Calu3 (cell line): ENCODE results near the gene PLEKHA7. TPM values are rescaled to one million over a fixed set of nuclear protein-coding genes. Genes with fewer than 3 reads are reported as not detected.

ENCODE experiments used
- BruUV-seq: library from RNA; stranded (reverse); fragments of 400-500 nt; replicated peaks from 2 replicates; lab custom pipeline; 2021; lab: Mats Ljungman, UMichigan
- CTCF ChIA-PET: fragments of 300-600 bp; sonication (Branson Sonifier 250); formaldehyde crosslinking; loops from one replicate; lab custom pipeline; 2022; ENCODE audit warnings: antibody characterized with exemption; lab: Charles Lee
- DNase-seq: peaks from one replicate; pipeline ENCODE4 v3.0.0; 2022
- H3K27ac Mint-ChIP-seq: one replicate; pipeline ENCODE4 v1.8.0; 2022; ENCODE audit warnings: mixed read lengths; ENCODE audit not compliant: unreplicated experiment
- H3K27me3 Mint-ChIP-seq: one replicate; pipeline ENCODE4 v1.8.0; 2022; ENCODE audit warnings: mixed read lengths; ENCODE audit not compliant: unreplicated experiment
- H3K36me3 Mint-ChIP-seq: one replicate; pipeline ENCODE4 v1.8.0; 2022; ENCODE audit warnings: mild to moderate bottlenecking, moderate library complexity, mixed read lengths; ENCODE audit not compliant: insufficient read depth, unreplicated experiment
- H3K4me1 Mint-ChIP-seq: one replicate; pipeline ENCODE4 v1.8.0; 2022; ENCODE audit warnings: mild to moderate bottlenecking, low read depth, mixed read lengths; ENCODE audit not compliant: unreplicated experiment
- H3K4me3 Mint-ChIP-seq: one replicate; pipeline ENCODE4 v1.8.0; 2022; ENCODE audit warnings: mild to moderate bottlenecking, low read depth, moderate library complexity, mixed read lengths; ENCODE audit not compliant: unreplicated experiment
- H3K9me3 Mint-ChIP-seq: one replicate; pipeline ENCODE4 v1.8.0; 2022; ENCODE audit warnings: low read depth, mixed read lengths; ENCODE audit not compliant: unreplicated experiment
- CTCF ChIP-seq: fragments of 200-600 bp; IDR thresholded peaks from one replicate; pipeline ENCODE4 v1.8.0; 2022; ENCODE audit warnings: antibody characterized with exemption; ENCODE audit not compliant: unreplicated experiment
- intact Hi-C: fragments of 100-400 bp; cut with micrococcal nuclease; formaldehyde crosslinking; loops from one replicate; pipeline ENCODE4 v1.10.0; 2022; ENCODE audit not compliant: unreplicated experiment
- total RNA-seq: library from RNA; stranded (reverse); gene quantifications from 2 replicates; pipeline ENCODE4 v1.2.3, GENCODE V29; 2022

Gene PLEKHA7
- total RNA-seq, 1 experiment from 2014 or later = 138 TPM

GRCh38 chr11:16825968-16826367 lies 188.2 kb downstream of the PLEKHA7 start:
- Mint-ChIP-seq H3K27ac (peak overlapping the region; percentile 54), H3K4me3 (no peak overlapping the region), H3K27me3 (no peaks in the 10 kb centered on the region), H3K36me3 (peaks cover 56% of the 10 kb centered on the region), H3K9me3 (no peaks in the 10 kb centered on the region), H3K4me1 (peaks cover 53% of the 10 kb centered on the region)
- CTCF ChIA-PET = interaction anchor here (0.6 kb wide), 1 partner anchor 1098 kb away, joined by 3 read pairs; no protein-coding TSS in a partner anchor
- TF ChIP-seq CTCF = no peak
- intact Hi-C loops = loop anchor here (10.0 kb wide), 1 partner anchor 239 kb away; no protein-coding TSS in a partner anchor
- no TSS peak for BruUV-seq
- DNase-seq = no peak

- Mint-ChIP-seq H3K36me3 (peaks cover 63% of the 10 kb centered on the region), H3K4me3 (no peak overlapping the region), H3K9me3 (no peaks in the 10 kb centered on the region), H3K27me3 (no peaks in the 10 kb centered on the region), H3K27ac (peak overlapping the region; percentile 22), H3K4me1 (peaks cover 58% of the 10 kb centered on the region)
- TF ChIP-seq CTCF = no peak
- BruUV-seq = no TSS peak
- CTCF ChIA-PET = no interaction called here
- no peak for DNase-seq
- intact Hi-C loops = loop anchor here (10.0 kb wide), 1 partner anchor 240 kb away; no protein-coding TSS in a partner anchor
Observed at GRCh38 chr11:16825101-16825500, 189.1 kb downstream of the PLEKHA7 start.

- peak overlapping the region; percentile 37 for H3K27ac Mint-ChIP-seq
- peaks cover 54% of the 10 kb centered on the region for H3K36me3 Mint-ChIP-seq
- TF ChIP-seq CTCF = peak; percentile 82
- peak overlapping the region; percentile 26 for H3K4me3 Mint-ChIP-seq
- DNase-seq = peak; percentile 71
- CTCF ChIA-PET = interaction anchor here (0.5 to 1.4 kb wide), 13 partner anchors 9 to 558 kb away, joined by 3 to 11 read pairs (median 4); no protein-coding TSS in a partner anchor
- intact Hi-C loops = loop anchor here (2.0 to 10.0 kb wide), 4 partner anchors 32 to 244 kb away; no protein-coding TSS in a partner anchor
- H3K27me3 Mint-ChIP-seq = no peaks in the 10 kb centered on the region
- BruUV-seq = no TSS peak
- H3K9me3 Mint-ChIP-seq = no peaks in the 10 kb centered on the region
- H3K4me1 Mint-ChIP-seq = peaks cover 62% of the 10 kb centered on the region
Observed at GRCh38 chr11:16820324-16821092, 193.7 kb downstream of the PLEKHA7 start.

- peaks cover 50% of the 10 kb centered on the region for H3K36me3 Mint-ChIP-seq
- H3K27me3 Mint-ChIP-seq = no peaks in the 10 kb centered on the region
- BruUV-seq = no TSS peak
- CTCF ChIA-PET = interaction anchor here (0.6 kb wide), 1 partner anchor 356 kb away, joined by 4 read pairs; no protein-coding TSS in a partner anchor
- peak overlapping the region; percentile 28 for H3K27ac Mint-ChIP-seq
- peaks cover 56% of the 10 kb centered on the region for H3K4me1 Mint-ChIP-seq
- intact Hi-C loops = no loop called here
- peak overlapping the region; percentile 2 for H3K4me3 Mint-ChIP-seq
- no peak for TF ChIP-seq CTCF
- DNase-seq = peak; percentile 34
- no peaks in the 10 kb centered on the region for H3K9me3 Mint-ChIP-seq
Observed at GRCh38 chr11:16818284-16818683, 195.9 kb downstream of the PLEKHA7 start.
